GM19463 (cell line): ENCODE measurements around the gene RBM14.
"Not testable (repeated sequence)": the region's sequence is repeated elsewhere in the genome, so short reads cannot be mapped to it uniquely, and the experiment has no call there.

Experiments used
- ATAC-seq: cut with Tn5 transposase; IDR thresholded peaks from one replicate; pipeline ENCODE4 v1.9.1; 2021; ENCODE audit warnings: mild to moderate bottlenecking, moderate library complexity; ENCODE audit not compliant: unreplicated experiment

RBM14 gene

GRCh38 chr11:66616379-66617154, at the start of gene RBM14:
RBM14 (plus strand) TSS chr11:66616630; CDS start chr11:66616721, 91 bp downstream.
- ATAC-seq: peak; percentile 93

- no peak for ATAC-seq
Observed at GRCh38 chr11:66567787-66568123, 48.7 kb upstream of the RBM14 start.

GRCh38 chr11:66568124-66568916, 48.1 kb upstream of the RBM14 start, which contains the start of gene CTSF:
CTSF (minus strand) TSS chr11:66568606; CDS start chr11:66568486, 120 bp downstream.
- peak; percentile 48 for ATAC-seq

- no peak for ATAC-seq
Observed at GRCh38 chr11:66569076-66569475, 47.4 kb upstream of the RBM14 start.

- ATAC-seq: no peak
Observed at GRCh38 chr11:66570079-66570849, 46.2 kb upstream of the RBM14 start.

- ATAC-seq: no peak
Observed at GRCh38 chr11:66570850-66571180, 45.6 kb upstream of the RBM14 start.

GRCh38 chr11:66579017-66579606, 37.3 kb upstream of the RBM14 start:
- no peak for ATAC-seq

- ATAC-seq: no peak
Observed at GRCh38 chr11:66580803-66581202, 35.6 kb upstream of the RBM14 start.

- no peak for ATAC-seq
Observed at GRCh38 chr11:66581261-66581660, 35.2 kb upstream of the RBM14 start.

- not testable (repeated sequence) for ATAC-seq
Observed at GRCh38 chr11:66582565-66583147, 33.8 kb upstream of the RBM14 start.

- not testable (repeated sequence) for ATAC-seq
Observed at GRCh38 chr11:66585447-66585846, 31.0 kb upstream of the RBM14 start.

GRCh38 chr11:66586136-66586535, 30.3 kb upstream of the RBM14 start:
- no peak for ATAC-seq

GRCh38 chr11:66589315-66589714, 27.1 kb upstream of the RBM14 start:
- ATAC-seq: not testable (repeated sequence)

- ATAC-seq: no peak
Observed at GRCh38 chr11:66589996-66590675, 26.3 kb upstream of the RBM14 start.

GRCh38 chr11:66591175-66591574, 25.3 kb upstream of the RBM14 start:
- no peak for ATAC-seq

GRCh38 chr11:66592457-66593302, 23.8 kb upstream of the RBM14 start, which contains the start of the genes CCDC87 and CCS:
CCDC87 (minus strand) TSS chr11:66593063; CDS start chr11:66593015, 48 bp downstream.
CCS (plus strand) TSS chr11:66593185; CDS start chr11:66593262, 77 bp downstream.
- ATAC-seq: peak; percentile 93

- no peak for ATAC-seq
Observed at GRCh38 chr11:66593303-66593635, 23.2 kb upstream of the RBM14 start.

- ATAC-seq: no peak
Observed at GRCh38 chr11:66593650-66594049, 22.8 kb upstream of the RBM14 start.

GRCh38 chr11:66595245-66595904, 21.1 kb upstream of the RBM14 start:
- no peak for ATAC-seq
